Heart right ventricle (tissue), 16 donors: Measurements from ENCODE around the gene SMTNL1. TPM values are rescaled to one million over a fixed set of nuclear protein-coding genes. Genes with fewer than 3 reads are reported as not detected.

ENCODE experiments used
- ATAC-seq, 8 donors: fragments of 200-7000 bp; cut with Tn5 transposase; one replicate each; pipeline ENCODE4 v1.9.1; 2020; ENCODE audit warnings: mild to moderate bottlenecking in 8 of 8, moderate library complexity in 8 of 8, moderate number of reproducible peaks in 1 of 8
- DNase-seq, 2 donors: peaks; one replicate each; pipeline ENCODE4 v3.0.0-alpha.2; 2020
- H3K27ac ChIP-seq, 10 donors: fragments of 200-600 bp; sonication (generic) in 2 of 10; one replicate each; pipeline versions ENCODE4 v1.5.0 to v1.8.0; 2020 to 2022; ENCODE audit warnings: mild to moderate bottlenecking in 3 of 10
- H3K27me3 ChIP-seq, 7 donors: fragments of 200-600 bp; one replicate each; pipeline ENCODE4 v1.8.0; 2021 to 2022; ENCODE audit warnings: mild to moderate bottlenecking in 2 of 7
- H3K36me3 ChIP-seq, 9 donors: fragments of 200-600 bp; sonication (generic) in 1 of 9; one replicate each; pipeline versions ENCODE4 v1.5.0 to v1.8.0; 2020 to 2022; ENCODE audit warnings: mild to moderate bottlenecking in 2 of 9
- H3K4me1 ChIP-seq, 9 donors: fragments of 200-600 bp; sonication (generic) in 1 of 9; one replicate each; pipeline versions ENCODE4 v1.5.0 to v1.8.0; 2020 to 2022; ENCODE audit warnings: mild to moderate bottlenecking in 4 of 9
- H3K4me3 ChIP-seq, 10 donors: fragments of 200-600 bp; sonication (generic) in 2 of 10; one replicate each; pipeline versions ENCODE4 v1.5.0 to v1.8.0; 2020 to 2022; ENCODE audit warnings: mild to moderate bottlenecking in 7 of 10, moderate library complexity in 2 of 10
- H3K9me3 ChIP-seq, 11 donors: fragments of 200-600 bp in 10 of 11; sonication (generic) in 2 of 11; one replicate each; pipeline versions ENCODE4 v1.5.0 to v1.8.0; 2013 to 2022; ENCODE audit warnings: mild to moderate bottlenecking in 2 of 11, control low read depth in 1 of 11, moderate library complexity in 1 of 11
- CTCF ChIP-seq, 9 donors: fragments of 200-600 bp; sonication (generic) in 2 of 9; IDR thresholded peaks; one replicate each; pipeline versions ENCODE4 v1.5.0 to v1.8.0; 2021 to 2022; ENCODE audit warnings: antibody characterized with exemption in 9 of 9, mild to moderate bottlenecking in 5 of 9, moderate library complexity in 1 of 9
- WGBS, 2 donors: extraction: QIAGEN DNeasy Blood & Tissue Kit; methylation state at CpG; one replicate each; pipeline ENCODE4 v1.1.7; 2013; ENCODE audit warnings: inconsistent platforms in 1 of 2; 5-methylcytosine and 5-hydroxymethylcytosine counted together
- intact Hi-C, 10 donors: fragments of 100-400 bp; cut with DNase I; formaldehyde crosslinking; loops; one replicate each; pipeline versions ENCODE4 v1.11.1 to v1.14.2; 2022
- polyA plus RNA-seq, 2 donors: library from polyadenylated mRNA; stranded (reverse); fragments of 200-250 nt; gene quantifications; one replicate each; pipeline ENCODE4 v1.2.3, GENCODE V29; 2013
- total RNA-seq, 10 donors: library from RNA; stranded (reverse); fragmentation: NEBNext Ultra II Directional in 3 of 10; extraction: Animal tissue kit (Norgen Biotek cat#: 25700) in 3 of 10; gene quantifications; one replicate each; pipeline versions ENCODE4 v1.2.1 to v1.2.4, GENCODE V29; 2021 to 2023
- donor health status: Arrhythmogenic right ventricular cardiomyopathy.
- donor health status: ischemic (EF 13 %, LVEDD 7.1; RV severe dilation, severe dysfunction).
- donor health status: healthy with polysubstance abuse.
- donor health status: DM: no; HTN: yes; CAD: no.
- donor health status: DM: no; HTN: no; CAD: no.
- donor health status: ischemic (EF 25% LVEDD 6.9; RV normal size, moderate dysfunction).
- donor health status: ischemic (EF 25% LVEDD 5.7; RV mildly dilated, moderate dysfunction).
- donor health status: healthy.
- donor health status: DM: yes; HTN: yes; CAD: no.
- donor health status: Ischemic cardiomyopathy.
- donor health status: ischemic (EF 35%, LVEDD 5.7; RV mildly dilated, moderate dysfunction).
- donor health status: nonischemic (EF 11% LVEDD 7.7; RV severe dilation, severe dysfunction).
- donor health status: DM: yes; HTN: yes; CAD: no.
- donor health status: PGD.
- donor health status: ischemic (EF 29% LVEDD 5.4; RV normal size, mild dysfunction).
- donor health status: nonischemic (EF 23%, LVEDD 6.1; RV moderate dilation, normal function).

Gene SMTNL1
- total and polyA plus RNA-seq, 12 donors: not detected

- Histone ChIP-seq H3K36me3 (peaks cover 0 to 97% (median 52%) of the 10 kb centered on the region in 9 donors), H3K4me3 (no peak overlapping the region), H3K27me3 (no peaks in the 10 kb centered on the region), H3K9me3 (no peaks in the 10 kb centered on the region), H3K4me1 (peaks cover 0 to 12% (median 0%) of the 10 kb centered on the region in 9 donors), H3K27ac (no peak overlapping the region)
- ATAC-seq: no peak
- intact Hi-C loops: no loop called here
- WGBS, 2 donors: 87 to 92% methylated on average over 4 of the region's 4 CpGs
- no peak for TF ChIP-seq CTCF (IDR thresholded peaks at IDR 0.05)
- no peak for DNase-seq
Observed at GRCh38 chr11:57551941-57552340, 14.5 kb downstream of the SMTNL1 start.

- no peak for ATAC-seq
- peaks cover 0 to 99% (median 53%) of the 10 kb centered on the region in 9 donors for H3K36me3 ChIP-seq
- no peak overlapping the region for H3K27ac ChIP-seq
- H3K4me3 ChIP-seq: no peak overlapping the region
- no peak for DNase-seq
- no peaks in the 10 kb centered on the region for H3K27me3 ChIP-seq
- no peaks in the 10 kb centered on the region for H3K9me3 ChIP-seq
- TF ChIP-seq CTCF (IDR thresholded peaks at IDR 0.05): no peak
- intact Hi-C loops: no loop called here
- peaks cover 0 to 7% (median 0%) of the 10 kb centered on the region in 9 donors for H3K4me1 ChIP-seq
- 84 to 87% methylated on average over 5 of the region's 5 CpGs for WGBS, 2 donors
Observed at GRCh38 chr11:57552479-57552878, 15.1 kb downstream of the SMTNL1 start.

GRCh38 chr11:57555393-57555792 lies 18.0 kb downstream of the SMTNL1 start:
- H3K4me1 ChIP-seq: no peaks in the 10 kb centered on the region
- TF ChIP-seq CTCF (IDR thresholded peaks at IDR 0.05): no peak
- no peak for DNase-seq
- no peak overlapping the region for H3K4me3 ChIP-seq
- no peak overlapping the region for H3K27ac ChIP-seq
- H3K36me3 ChIP-seq: peaks cover 0 to 100% (median 42%) of the 10 kb centered on the region in 9 donors
- no peaks in the 10 kb centered on the region for H3K9me3 ChIP-seq
- 96 to 98% methylated on average over 2 of the region's 2 CpGs for WGBS, 2 donors
- ATAC-seq: no peak
- intact Hi-C loops: no loop called here
- H3K27me3 ChIP-seq: no peaks in the 10 kb centered on the region

- DNase-seq (no peak), ATAC-seq (peak in 1 of 8 donors; percentile 22)
- H3K36me3 ChIP-seq: peaks cover 0 to 97% (median 42%) of the 10 kb centered on the region in 9 donors
- WGBS, 2 donors: 86 to 91% methylated on average over 8 of the region's 8 CpGs
- H3K4me3 ChIP-seq: no peak overlapping the region
- H3K27ac ChIP-seq: no peak overlapping the region
- no peak for TF ChIP-seq CTCF (IDR thresholded peaks at IDR 0.05)
- peaks cover 0 to 4% (median 0%) of the 10 kb centered on the region in 9 donors for H3K4me1 ChIP-seq
- no peaks in the 10 kb centered on the region for H3K9me3 ChIP-seq
- intact Hi-C loops: no loop called here
- no peaks in the 10 kb centered on the region for H3K27me3 ChIP-seq
Observed at GRCh38 chr11:57556041-57556440, 18.6 kb downstream of the SMTNL1 start.
